Neutrophil (primary cell): Measurements from ENCODE around the gene IL20RB.

Source experiments
- H3K27ac ChIP-seq: fragments of 200-600 bp; sonication (generic); 2 replicates; pipeline ENCODE4 v1.5.1; 2016; ENCODE audit warnings: mild to moderate bottlenecking, moderate library complexity
- H3K27me3 ChIP-seq: fragments of 200-600 bp; sonication (generic); 2 replicates; pipeline ENCODE4 v1.6.0; 2016; ENCODE audit warnings: mild to moderate bottlenecking
- H3K36me3 ChIP-seq: fragments of 200-600 bp; sonication (generic); 2 replicates; pipeline ENCODE4 v1.5.1; 2017
- H3K4me1 ChIP-seq, 2 experiments: fragments of 200-600 bp in 1 of 2; sonication (generic) in 1 of 2; 1 replicate in 1 of 2; 2 replicates in 1 of 2; pipeline versions ENCODE4 v1.5.1 to v1.6.1; 2013 to 2016; ENCODE audit warnings: low read depth in 1 of 2, low read length in 1 of 2, mild to moderate bottlenecking in 1 of 2, moderate library complexity in 1 of 2; ENCODE audit not compliant: control insufficient read depth in 1 of 2, insufficient read depth in 1 of 2
- H3K4me3 ChIP-seq, 2 experiments: fragments of 200-600 bp in 1 of 2; sonication (generic) in 1 of 2; 1 replicate in 1 of 2; 2 replicates in 1 of 2; pipeline ENCODE4 v1.5.1; 2013 to 2016; ENCODE audit warnings: low read depth in 1 of 2, low read length in 1 of 2, mild to moderate bottlenecking in 1 of 2, moderate library complexity in 1 of 2
- H3K9me3 ChIP-seq: fragments of 200-600 bp; sonication (generic); 2 replicates; pipeline ENCODE4 v1.5.1; 2016
- TF ChIP-seq, protein P1 (sequence below): fragments of 200-600 bp; sonication (generic); IDR thresholded peaks from 2 replicates; pipeline ENCODE4 v1.5.1; 2016; ENCODE audit warnings: antibody characterized with exemption

The IL20RB gene

DNA sequence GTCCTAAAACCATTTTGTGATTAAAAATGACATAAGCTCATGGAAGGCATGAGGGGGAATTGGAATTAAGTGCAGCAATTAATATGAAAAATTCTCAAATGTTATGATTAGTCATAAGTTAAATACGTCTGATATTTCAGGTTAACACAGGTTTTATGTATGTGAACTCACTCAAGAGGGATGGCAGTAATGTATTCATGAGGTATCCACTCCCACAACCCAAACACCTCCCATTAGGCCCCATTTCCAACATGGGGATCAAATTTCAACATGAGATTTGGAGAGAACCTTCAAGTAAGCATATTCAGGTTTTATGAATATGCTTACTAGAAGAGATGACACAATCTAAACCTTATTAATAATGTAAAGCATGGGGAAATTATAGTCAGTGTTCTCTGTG is 41.6 kb upstream of the IL20RB start:
- TF ChIP-seq, protein P1, sequence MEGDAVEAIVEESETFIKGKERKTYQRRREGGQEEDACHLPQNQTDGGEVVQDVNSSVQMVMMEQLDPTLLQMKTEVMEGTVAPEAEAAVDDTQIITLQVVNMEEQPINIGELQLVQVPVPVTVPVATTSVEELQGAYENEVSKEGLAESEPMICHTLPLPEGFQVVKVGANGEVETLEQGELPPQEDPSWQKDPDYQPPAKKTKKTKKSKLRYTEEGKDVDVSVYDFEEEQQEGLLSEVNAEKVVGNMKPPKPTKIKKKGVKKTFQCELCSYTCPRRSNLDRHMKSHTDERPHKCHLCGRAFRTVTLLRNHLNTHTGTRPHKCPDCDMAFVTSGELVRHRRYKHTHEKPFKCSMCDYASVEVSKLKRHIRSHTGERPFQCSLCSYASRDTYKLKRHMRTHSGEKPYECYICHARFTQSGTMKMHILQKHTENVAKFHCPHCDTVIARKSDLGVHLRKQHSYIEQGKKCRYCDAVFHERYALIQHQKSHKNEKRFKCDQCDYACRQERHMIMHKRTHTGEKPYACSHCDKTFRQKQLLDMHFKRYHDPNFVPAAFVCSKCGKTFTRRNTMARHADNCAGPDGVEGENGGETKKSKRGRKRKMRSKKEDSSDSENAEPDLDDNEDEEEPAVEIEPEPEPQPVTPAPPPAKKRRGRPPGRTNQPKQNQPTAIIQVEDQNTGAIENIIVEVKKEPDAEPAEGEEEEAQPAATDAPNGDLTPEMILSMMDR: no peak
- H3K27me3 ChIP-seq: no peaks in the 10 kb centered on the region
- H3K27ac ChIP-seq: no peak overlapping the region
- H3K36me3 ChIP-seq: no peaks in the 10 kb centered on the region
- peaks cover 5 to 10% of the 10 kb centered on the region in 2 experiments for H3K4me1 ChIP-seq
- no peak overlapping the region for H3K4me3 ChIP-seq
- H3K9me3 ChIP-seq: no peaks in the 10 kb centered on the region

DNA sequence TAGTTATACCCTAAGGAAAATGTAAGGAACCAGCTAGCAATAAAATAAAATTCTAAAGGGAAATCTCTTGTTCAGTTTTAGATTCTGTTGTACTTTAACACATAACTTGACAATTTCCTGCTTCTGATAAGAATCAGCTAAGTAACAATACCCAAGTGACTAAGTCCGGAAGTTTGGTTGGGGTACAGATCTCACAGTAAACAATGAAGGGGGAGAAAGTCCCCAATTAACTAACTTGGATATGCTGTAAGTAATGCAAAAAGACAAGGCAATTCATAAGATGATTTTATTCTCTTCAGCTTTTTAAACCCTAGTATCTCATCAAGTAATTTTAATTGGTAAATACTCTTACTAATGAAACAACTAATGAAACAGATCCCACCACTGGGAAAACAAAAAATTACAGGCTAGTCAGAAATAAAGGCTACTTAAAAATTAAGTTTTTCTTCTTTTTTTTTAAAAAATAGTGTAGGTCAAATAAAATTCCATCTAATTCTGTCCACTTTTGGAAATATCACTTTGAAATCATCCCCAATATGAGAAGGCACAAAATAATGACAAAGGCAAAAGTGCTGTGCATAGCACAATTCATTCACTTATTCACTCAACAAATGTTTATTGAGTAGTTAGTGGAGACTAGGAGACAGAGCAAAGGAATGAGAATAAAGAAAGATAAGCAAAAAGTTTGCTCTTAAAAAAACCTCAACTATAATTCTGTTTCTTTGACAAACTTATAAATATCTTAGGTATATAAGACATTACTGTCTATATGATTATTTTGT is 37.8 kb upstream of the IL20RB start:
- H3K36me3 ChIP-seq: no peaks in the 10 kb centered on the region
- H3K27me3 ChIP-seq: no peaks in the 10 kb centered on the region
- no peak overlapping the region for H3K4me3 ChIP-seq
- H3K9me3 ChIP-seq: no peaks in the 10 kb centered on the region
- H3K27ac ChIP-seq: no peak overlapping the region
- TF ChIP-seq, protein P1: no peak
- peaks cover 3 to 8% of the 10 kb centered on the region in 2 experiments for H3K4me1 ChIP-seq

DNA sequence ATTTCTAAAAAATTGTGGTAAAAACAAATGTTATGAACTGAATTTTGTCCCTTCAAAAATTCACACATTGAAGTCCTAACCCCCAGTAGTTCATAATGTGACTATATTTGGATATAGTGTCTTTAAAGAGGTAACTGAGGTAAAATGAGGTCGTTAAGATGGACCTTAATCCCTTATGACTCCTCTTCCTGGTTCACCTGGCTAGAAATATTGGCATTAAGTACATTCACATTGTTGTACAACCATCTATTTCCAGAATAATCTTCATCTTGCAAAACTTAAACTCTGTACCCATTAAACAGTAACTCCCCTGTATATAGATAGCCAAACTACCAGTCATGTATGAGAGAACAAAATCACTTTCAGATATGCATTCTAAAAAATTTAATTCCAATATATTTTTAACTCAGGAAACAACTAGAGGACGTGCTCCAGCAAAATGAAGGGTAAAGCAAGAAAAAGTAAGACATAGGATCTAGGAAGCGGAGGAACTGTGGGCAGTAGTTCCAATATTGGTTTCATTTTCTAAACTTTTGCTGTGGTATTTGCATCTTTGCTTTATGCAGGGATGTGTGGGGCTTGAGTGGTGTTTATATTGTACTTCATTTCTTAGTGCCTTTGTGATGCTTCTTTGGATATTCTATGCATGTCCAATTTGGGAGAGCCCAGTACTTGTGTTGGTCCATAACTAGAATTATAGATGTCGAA is 36.7 kb upstream of the IL20RB start:
- TF ChIP-seq, protein P1: no peak
- no peak overlapping the region for H3K4me3 ChIP-seq
- H3K4me1 ChIP-seq: peaks cover 7 to 12% of the 10 kb centered on the region in 2 experiments
- no peak overlapping the region for H3K27ac ChIP-seq
- H3K9me3 ChIP-seq: no peaks in the 10 kb centered on the region
- H3K27me3 ChIP-seq: no peaks in the 10 kb centered on the region
- no peaks in the 10 kb centered on the region for H3K36me3 ChIP-seq

DNA sequence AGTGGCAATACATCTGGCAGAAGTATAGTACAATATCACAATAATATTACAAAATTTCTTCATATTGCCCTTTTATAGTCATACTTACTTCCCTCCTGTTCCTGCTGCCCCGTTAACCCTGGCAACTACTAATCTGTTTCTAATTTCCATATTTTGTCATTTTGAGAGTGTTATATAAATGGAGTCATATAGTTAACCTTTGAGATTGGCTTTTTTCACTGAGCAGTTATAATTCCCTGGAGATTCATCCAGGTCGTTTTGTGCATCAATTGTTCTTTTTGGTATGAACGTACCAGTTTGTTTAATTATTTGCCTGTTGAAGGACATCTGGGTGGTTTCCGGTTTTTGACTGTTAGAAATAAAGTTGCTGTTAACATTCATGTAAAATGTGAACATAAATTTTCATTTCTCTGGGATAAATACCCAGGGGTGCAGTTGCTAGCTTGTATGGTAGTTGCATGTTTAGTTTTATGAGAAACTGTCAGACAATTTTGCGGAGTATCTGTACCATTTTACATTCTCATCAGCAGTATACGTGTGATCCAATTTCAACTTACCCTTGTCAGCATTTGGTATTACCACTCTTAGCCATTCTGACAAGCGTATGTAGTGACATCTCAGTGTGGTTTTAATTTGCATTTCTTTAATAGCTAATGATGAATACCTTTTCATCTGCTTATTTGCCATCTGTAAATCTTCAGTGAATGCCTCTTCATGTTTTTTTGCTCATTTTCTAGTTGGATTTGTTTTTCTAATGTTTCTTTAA is 32.2 kb upstream of the IL20RB start:
- Histone ChIP-seq H3K4me1 (peaks cover 7 to 16% of the 10 kb centered on the region in 2 experiments), H3K27me3 (no peaks in the 10 kb centered on the region), H3K4me3 (no peak overlapping the region), H3K36me3 (peaks cover 5% of the 10 kb centered on the region), H3K9me3 (no peaks in the 10 kb centered on the region), H3K27ac (no peak overlapping the region)
- TF ChIP-seq, protein P1: no peak

DNA sequence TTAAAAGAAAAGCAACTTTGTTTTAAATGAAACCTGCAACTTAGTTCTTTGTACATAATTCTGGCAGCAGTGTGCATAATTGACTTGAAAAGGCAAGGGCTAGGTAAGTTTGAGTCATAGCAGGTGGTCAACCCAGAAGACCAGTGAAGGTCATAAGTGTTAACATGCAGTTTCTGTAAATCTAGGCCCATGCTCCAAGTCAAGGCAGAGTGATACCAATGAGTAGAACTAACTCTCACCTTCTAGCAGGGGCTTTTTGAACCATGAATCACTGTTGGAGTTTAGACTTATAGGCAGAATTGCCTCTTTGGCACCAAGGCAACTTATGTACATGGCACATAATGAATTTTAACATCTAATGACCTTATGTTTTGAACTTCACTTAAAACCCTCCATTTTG is 29.5 kb upstream of the IL20RB start:
- Histone ChIP-seq H3K9me3 (no peaks in the 10 kb centered on the region), H3K27me3 (no peaks in the 10 kb centered on the region), H3K36me3 (peaks cover 5% of the 10 kb centered on the region), H3K4me1 (peaks cover 7 to 16% of the 10 kb centered on the region in 2 experiments), H3K27ac (no peak overlapping the region), H3K4me3 (no peak overlapping the region)
- TF ChIP-seq, protein P1: no peak
